Measurements from ENCODE around the gene C4orf50.

Gene C4orf50

GRCh38 chr4:5973486-5974220 is 44.6 kb downstream of the C4orf50 start:
- H3K27me3 Mint-ChIP-seq: peaks cover 3% of the 10 kb centered on the region
- H3K27ac Mint-ChIP-seq: no peak overlapping the region
- H3K4me3 Mint-ChIP-seq: no peak overlapping the region
- H3K9me3 Mint-ChIP-seq: no peaks in the 10 kb centered on the region
- no peaks in the 10 kb centered on the region for H3K4me1 Mint-ChIP-seq
- no peaks in the 10 kb centered on the region for H3K36me3 Mint-ChIP-seq

GRCh38 chr4:5973033-5973432 is 45.2 kb downstream of the C4orf50 start:
- Mint-ChIP-seq H3K4me1 (no peaks in the 10 kb centered on the region), H3K27me3 (peaks cover 3% of the 10 kb centered on the region), H3K36me3 (no peaks in the 10 kb centered on the region), H3K4me3 (no peak overlapping the region), H3K9me3 (no peaks in the 10 kb centered on the region), H3K27ac (no peak overlapping the region)

GRCh38 chr4:5972571-5972970 is 45.7 kb downstream of the C4orf50 start:
- H3K4me3 Mint-ChIP-seq: no peak overlapping the region
- peaks cover 3% of the 10 kb centered on the region for H3K27me3 Mint-ChIP-seq
- H3K36me3 Mint-ChIP-seq: no peaks in the 10 kb centered on the region
- no peaks in the 10 kb centered on the region for H3K4me1 Mint-ChIP-seq
- H3K9me3 Mint-ChIP-seq: no peaks in the 10 kb centered on the region
- no peak overlapping the region for H3K27ac Mint-ChIP-seq

- H3K4me1 Mint-ChIP-seq: no peaks in the 10 kb centered on the region
- H3K27ac Mint-ChIP-seq: no peak overlapping the region
- H3K27me3 Mint-ChIP-seq: peaks cover 1% of the 10 kb centered on the region
- H3K9me3 Mint-ChIP-seq: no peaks in the 10 kb centered on the region
- no peaks in the 10 kb centered on the region for H3K36me3 Mint-ChIP-seq
- H3K4me3 Mint-ChIP-seq: no peak overlapping the region
These were observed 47.2 kb downstream of the C4orf50 start for GRCh38 chr4:5971078-5971450.

- no peak overlapping the region for H3K27ac Mint-ChIP-seq
- no peak overlapping the region for H3K4me3 Mint-ChIP-seq
- no peaks in the 10 kb centered on the region for H3K9me3 Mint-ChIP-seq
These were observed 47.7 kb downstream of the C4orf50 start for GRCh38 chr4:5970381-5971077.

GRCh38 chr4:5969777-5970176 is 48.5 kb downstream of the C4orf50 start:
- Mint-ChIP-seq H3K27ac (no peak overlapping the region), H3K4me1 (no peaks in the 10 kb centered on the region), H3K36me3 (no peaks in the 10 kb centered on the region), H3K27me3 (peaks cover 1% of the 10 kb centered on the region), H3K4me3 (no peak overlapping the region), H3K9me3 (no peaks in the 10 kb centered on the region)

More at GRCh38 chr4:5970381-5971077, 47.7 kb downstream of the C4orf50 start:
- H3K4me1 Mint-ChIP-seq: no peaks in the 10 kb centered on the region
- H3K27me3 Mint-ChIP-seq: peaks cover 1% of the 10 kb centered on the region
- H3K36me3 Mint-ChIP-seq: no peaks in the 10 kb centered on the region

- Mint-ChIP-seq H3K4me3 (no peak overlapping the region), H3K4me1 (no peaks in the 10 kb centered on the region), H3K27me3 (peaks cover 1% of the 10 kb centered on the region), H3K9me3 (no peaks in the 10 kb centered on the region), H3K36me3 (no peaks in the 10 kb centered on the region), H3K27ac (no peak overlapping the region)
These were observed 48.9 kb downstream of the C4orf50 start for GRCh38 chr4:5969336-5969735.

GRCh38 chr4:5968246-5968645 is 50.0 kb downstream of the C4orf50 start:
- H3K36me3 Mint-ChIP-seq: no peaks in the 10 kb centered on the region
- no peaks in the 10 kb centered on the region for H3K9me3 Mint-ChIP-seq
- H3K27ac Mint-ChIP-seq: no peak overlapping the region
- no peak overlapping the region for H3K4me3 Mint-ChIP-seq
- no peaks in the 10 kb centered on the region for H3K4me1 Mint-ChIP-seq
- peaks cover 1% of the 10 kb centered on the region for H3K27me3 Mint-ChIP-seq

- no peak overlapping the region for H3K4me3 Mint-ChIP-seq
- H3K27ac Mint-ChIP-seq: no peak overlapping the region
- H3K4me1 Mint-ChIP-seq: no peaks in the 10 kb centered on the region
- H3K27me3 Mint-ChIP-seq: peaks cover 1% of the 10 kb centered on the region
- no peaks in the 10 kb centered on the region for H3K9me3 Mint-ChIP-seq
- no peaks in the 10 kb centered on the region for H3K36me3 Mint-ChIP-seq
These were observed 50.4 kb downstream of the C4orf50 start for GRCh38 chr4:5967783-5968182.

- H3K36me3 Mint-ChIP-seq: no peaks in the 10 kb centered on the region
- H3K4me1 Mint-ChIP-seq: no peaks in the 10 kb centered on the region
- H3K27me3 Mint-ChIP-seq: peaks cover 1% of the 10 kb centered on the region
- no peak overlapping the region for H3K27ac Mint-ChIP-seq
- no peak overlapping the region for H3K4me3 Mint-ChIP-seq
- no peaks in the 10 kb centered on the region for H3K9me3 Mint-ChIP-seq
These were observed 53.0 kb downstream of the C4orf50 start for GRCh38 chr4:5965225-5965624.

- no peaks in the 10 kb centered on the region for H3K4me1 Mint-ChIP-seq
These were observed 54.2 kb downstream of the C4orf50 start for GRCh38 chr4:5964030-5964429.

GRCh38 chr4:5963611-5964010 is 54.6 kb downstream of the C4orf50 start:
- no peaks in the 10 kb centered on the region for H3K9me3 Mint-ChIP-seq

More at GRCh38 chr4:5964030-5964429, 54.2 kb downstream of the C4orf50 start:
- Mint-ChIP-seq H3K36me3 (no peaks in the 10 kb centered on the region), H3K4me3 (no peak overlapping the region), H3K27me3 (no peaks in the 10 kb centered on the region), H3K9me3 (no peaks in the 10 kb centered on the region), H3K27ac (no peak overlapping the region)

GRCh38 chr4:5962416-5962815 is 55.8 kb downstream of the C4orf50 start:
- H3K36me3 Mint-ChIP-seq: no peaks in the 10 kb centered on the region
- no peaks in the 10 kb centered on the region for H3K27me3 Mint-ChIP-seq

More at GRCh38 chr4:5963611-5964010, 54.6 kb downstream of the C4orf50 start:
- H3K36me3 Mint-ChIP-seq: no peaks in the 10 kb centered on the region
- H3K27ac Mint-ChIP-seq: no peak overlapping the region
- H3K4me3 Mint-ChIP-seq: no peak overlapping the region
- no peaks in the 10 kb centered on the region for H3K27me3 Mint-ChIP-seq
- H3K4me1 Mint-ChIP-seq: no peaks in the 10 kb centered on the region

GRCh38 chr4:5960252-5960880 is 57.9 kb downstream of the C4orf50 start:
- Mint-ChIP-seq H3K36me3 (no peaks in the 10 kb centered on the region), H3K27me3 (no peaks in the 10 kb centered on the region), H3K9me3 (no peaks in the 10 kb centered on the region), H3K27ac (no peak overlapping the region), H3K4me3 (no peak overlapping the region), H3K4me1 (no peaks in the 10 kb centered on the region)

More at GRCh38 chr4:5962416-5962815, 55.8 kb downstream of the C4orf50 start:
- Mint-ChIP-seq H3K4me3 (no peak overlapping the region), H3K9me3 (no peaks in the 10 kb centered on the region), H3K4me1 (no peaks in the 10 kb centered on the region), H3K27ac (no peak overlapping the region)

GRCh38 chr4:5959211-5959982 is 58.8 kb downstream of the C4orf50 start:
- H3K36me3 Mint-ChIP-seq: no peaks in the 10 kb centered on the region
- H3K4me3 Mint-ChIP-seq: no peak overlapping the region
- no peak overlapping the region for H3K27ac Mint-ChIP-seq
- H3K4me1 Mint-ChIP-seq: no peaks in the 10 kb centered on the region
- no peaks in the 10 kb centered on the region for H3K9me3 Mint-ChIP-seq
- H3K27me3 Mint-ChIP-seq: peaks cover 2% of the 10 kb centered on the region
